Stomach (tissue), 4 donors: Measurements from ENCODE around the gene CCSER1.

Source experiments
- CTCF ChIP-seq, 7 experiments: fragments of 450-650 bp in 4 of 7; fragments of 200-600 bp in 3 of 7; sonication (generic) in 3 of 7; IDR thresholded peaks; one replicate each; pipeline ENCODE4 v1.5.1; 2016 to 2019; ENCODE audit warnings: antibody characterized with exemption in 7 of 7, control low read depth in 2 of 7, mild to moderate bottlenecking in 1 of 7
- EP300 ChIP-seq: sonication (generic); formaldehyde crosslinking; IDR thresholded peaks from one replicate; pipeline ENCODE4 v1.6.1; 2017; ENCODE audit warnings: antibody characterized with exemption
- POLR2A ChIP-seq, 4 donors: fragments of 450-650 bp; IDR thresholded peaks; one replicate each; pipeline ENCODE4 v1.6.1; 2016; ENCODE audit warnings: antibody characterized with exemption in 4 of 4, control low read depth in 2 of 4, mild to moderate bottlenecking in 1 of 4, moderate library complexity in 1 of 4
- POLR2AphosphoS5 ChIP-seq, 3 donors: sonication (generic); formaldehyde crosslinking; IDR thresholded peaks; one replicate each; pipeline ENCODE4 v1.6.1; 2016; ENCODE audit warnings: antibody characterized with exemption in 3 of 3

DNA sequence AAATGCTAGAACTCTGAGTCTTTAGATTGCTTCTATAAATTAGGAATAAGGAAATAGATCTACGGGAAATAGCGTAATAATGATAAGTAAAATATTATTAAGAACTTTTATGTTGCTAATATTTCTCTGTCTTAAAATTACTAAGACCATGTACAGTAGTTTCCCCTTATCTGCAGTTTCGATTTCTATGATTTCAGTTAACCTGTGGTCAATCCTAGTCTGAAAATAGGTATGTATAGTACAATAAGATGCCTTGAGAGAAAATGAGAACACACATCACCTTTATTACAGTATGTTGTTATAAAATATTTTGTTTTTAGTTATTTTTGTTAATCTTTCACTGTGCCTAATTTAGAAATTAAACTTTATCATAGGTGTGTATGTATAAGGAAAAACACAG, 92.6 kb downstream of the CCSER1 start:
- no peak for TF ChIP-seq CTCF (IDR thresholded peaks at IDR 0.05)
- TF ChIP-seq POLR2A (IDR thresholded peaks at IDR 0.05): no peak
- TF ChIP-seq POLR2AphosphoS5 (IDR thresholded peaks at IDR 0.05): no peak
- no peak for TF ChIP-seq EP300
